Caco-2 (cell line): ENCODE results near the gene PLBD2. TPM values are rescaled to one million over a fixed set of nuclear protein-coding genes. Genes with fewer than 3 reads are reported as not detected.

Experiments used
- BruUV-seq: library from RNA; stranded (reverse); fragments of 400-500 nt; replicated peaks from 2 replicates; lab custom pipeline; 2021; lab: Mats Ljungman, UMichigan
- CTCF ChIA-PET: fragments of 300-600 bp; sonication (Branson Sonifier 250); formaldehyde crosslinking; loops from one replicate; lab custom pipeline; 2022; ENCODE audit warnings: antibody characterized with exemption; lab: Charles Lee
- POLR2A ChIA-PET: fragments of 300-600 bp; sonication (Branson Sonifier 250); formaldehyde crosslinking; loops from one replicate; lab custom pipeline; 2022; ENCODE audit warnings: antibody characterized with exemption; lab: Charles Lee
- DNase-seq, 2 experiments: peaks; one replicate each; pipeline versions ENCODE4 v3.0.0 to v3.0.0-alpha.2; 2020 to 2022
- H3K27me3 ChIP-seq: replicated peaks from 2 replicates; pipeline ENCODE4 v1.6.0; 2011; ENCODE audit warnings: low read length; ENCODE audit not compliant: control insufficient read depth, insufficient read depth
- H3K36me3 ChIP-seq: 2 replicates; pipeline ENCODE4 v1.5.1; 2011; ENCODE audit warnings: low read length; ENCODE audit not compliant: control insufficient read depth, insufficient read depth
- H3K4me1 ChIP-seq: fragments of 250-450 bp; sonication (Bioruptor Pico); 2 replicates; pipeline ENCODE4 v1.5.1; 2020; ENCODE audit warnings: mild to moderate bottlenecking
- H3K4me3 ChIP-seq: 2 replicates; pipeline ENCODE4 v1.5.1; 2011; ENCODE audit warnings: low read depth, mild to moderate bottlenecking, control low read depth, low read length
- H3K9me3 ChIP-seq: fragments of 250-450 bp; sonication (Bioruptor Pico); 2 replicates; pipeline ENCODE4 v1.5.1; 2020; ENCODE audit warnings: mild to moderate bottlenecking, moderate library complexity
- H3K27ac Mint-ChIP-seq: one replicate; pipeline ENCODE4 v1.8.0; 2022; ENCODE audit warnings: mixed read lengths; ENCODE audit not compliant: unreplicated experiment
- H3K27me3 Mint-ChIP-seq: one replicate; pipeline ENCODE4 v1.8.0; 2022; ENCODE audit warnings: mixed read lengths; ENCODE audit not compliant: insufficient read depth, unreplicated experiment
- H3K36me3 Mint-ChIP-seq: one replicate; pipeline ENCODE4 v1.8.0; 2022; ENCODE audit warnings: mild to moderate bottlenecking, mixed read lengths; ENCODE audit not compliant: insufficient read depth, unreplicated experiment
- H3K4me1 Mint-ChIP-seq: one replicate; pipeline ENCODE4 v1.8.0; 2022; ENCODE audit warnings: low read depth, mixed read lengths; ENCODE audit not compliant: unreplicated experiment
- H3K4me3 Mint-ChIP-seq: one replicate; pipeline ENCODE4 v1.8.0; 2022; ENCODE audit warnings: mild to moderate bottlenecking, moderate library complexity, mixed read lengths; ENCODE audit not compliant: unreplicated experiment
- H3K9me3 Mint-ChIP-seq: one replicate; pipeline ENCODE4 v1.8.0; 2022; ENCODE audit warnings: mixed read lengths; ENCODE audit not compliant: unreplicated experiment
- intact Hi-C: fragments of 100-400 bp; cut with micrococcal nuclease; formaldehyde crosslinking; loops from one replicate; pipeline ENCODE4 v1.10.0; 2022; ENCODE audit not compliant: unreplicated experiment
- total RNA-seq: library from RNA; stranded (reverse); gene quantifications from 2 replicates; pipeline ENCODE4 v1.2.3, GENCODE V29; 2022
- TF ChIP-seq, protein P1 (sequence below), 2 experiments: fragments of 200-600 bp in 1 of 2; IDR thresholded peaks; 1 replicate in 1 of 2; 2 replicates in 1 of 2; pipeline versions ENCODE4 v1.5.1 to v1.8.0; 2011 to 2022; ENCODE audit warnings: antibody characterized with exemption in 1 of 2, control low read depth in 1 of 2, inconsistent platforms in 1 of 2, low read depth in 1 of 2, low read length in 1 of 2, mild to moderate bottlenecking in 1 of 2, moderate library complexity in 1 of 2; ENCODE audit not compliant: insufficient read depth in 1 of 2, severe bottlenecking in 1 of 2, unreplicated experiment in 1 of 2

Gene PLBD2
- total RNA-seq, 1 experiment from 2014 or later = 43.1 TPM

DNA sequence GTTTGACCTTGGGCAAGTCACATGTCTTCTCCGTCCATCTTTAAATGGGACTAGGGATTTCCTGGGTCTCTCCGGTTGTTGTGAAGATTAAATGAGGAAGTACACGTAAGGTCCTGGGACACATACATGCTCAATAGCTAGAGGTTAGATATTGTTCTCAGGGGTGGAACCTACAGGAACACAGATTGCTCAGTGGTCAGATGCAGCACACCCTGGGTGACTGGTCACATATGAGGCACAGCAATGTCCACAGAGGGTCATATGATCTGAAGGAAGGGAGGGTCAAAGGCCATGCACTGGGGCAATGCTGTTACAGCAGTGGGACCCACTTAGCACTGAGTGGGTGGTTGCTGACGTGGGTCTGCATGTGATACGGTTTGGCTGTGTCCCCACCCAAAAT is 12.0 kb upstream of the PLBD2 start:
- H3K36me3 ChIP-seq = no peaks in the 10 kb centered on the region
- BruUV-seq = no TSS peak
- CTCF ChIA-PET = no interaction called here
- no peaks in the 10 kb centered on the region for H3K9me3 Mint-ChIP-seq
- H3K4me3 Mint-ChIP-seq = no peak overlapping the region
- H3K4me1 Mint-ChIP-seq = no peaks in the 10 kb centered on the region
- no peaks in the 10 kb centered on the region for H3K9me3 ChIP-seq
- TF ChIP-seq, protein P1, sequence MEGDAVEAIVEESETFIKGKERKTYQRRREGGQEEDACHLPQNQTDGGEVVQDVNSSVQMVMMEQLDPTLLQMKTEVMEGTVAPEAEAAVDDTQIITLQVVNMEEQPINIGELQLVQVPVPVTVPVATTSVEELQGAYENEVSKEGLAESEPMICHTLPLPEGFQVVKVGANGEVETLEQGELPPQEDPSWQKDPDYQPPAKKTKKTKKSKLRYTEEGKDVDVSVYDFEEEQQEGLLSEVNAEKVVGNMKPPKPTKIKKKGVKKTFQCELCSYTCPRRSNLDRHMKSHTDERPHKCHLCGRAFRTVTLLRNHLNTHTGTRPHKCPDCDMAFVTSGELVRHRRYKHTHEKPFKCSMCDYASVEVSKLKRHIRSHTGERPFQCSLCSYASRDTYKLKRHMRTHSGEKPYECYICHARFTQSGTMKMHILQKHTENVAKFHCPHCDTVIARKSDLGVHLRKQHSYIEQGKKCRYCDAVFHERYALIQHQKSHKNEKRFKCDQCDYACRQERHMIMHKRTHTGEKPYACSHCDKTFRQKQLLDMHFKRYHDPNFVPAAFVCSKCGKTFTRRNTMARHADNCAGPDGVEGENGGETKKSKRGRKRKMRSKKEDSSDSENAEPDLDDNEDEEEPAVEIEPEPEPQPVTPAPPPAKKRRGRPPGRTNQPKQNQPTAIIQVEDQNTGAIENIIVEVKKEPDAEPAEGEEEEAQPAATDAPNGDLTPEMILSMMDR (IDR thresholded peaks at IDR 0.05; ENCODE audit: insufficient read depth in 1 of 2, low read depth in 1 of 2, low read length in 1 of 2, severe bottlenecking in 1 of 2, unreplicated experiment in 1 of 2) = no peak
- no peaks in the 10 kb centered on the region for H3K36me3 Mint-ChIP-seq
- H3K27me3 ChIP-seq = no peaks in the 10 kb centered on the region
- no peaks in the 10 kb centered on the region for H3K4me1 ChIP-seq
- DNase-seq = no peak
- intact Hi-C loops = no loop called here
- POLR2A ChIA-PET = no interaction called here
- no peak overlapping the region for H3K4me3 ChIP-seq
- no peak overlapping the region for H3K27ac Mint-ChIP-seq
- H3K27me3 Mint-ChIP-seq = no peaks in the 10 kb centered on the region

DNA sequence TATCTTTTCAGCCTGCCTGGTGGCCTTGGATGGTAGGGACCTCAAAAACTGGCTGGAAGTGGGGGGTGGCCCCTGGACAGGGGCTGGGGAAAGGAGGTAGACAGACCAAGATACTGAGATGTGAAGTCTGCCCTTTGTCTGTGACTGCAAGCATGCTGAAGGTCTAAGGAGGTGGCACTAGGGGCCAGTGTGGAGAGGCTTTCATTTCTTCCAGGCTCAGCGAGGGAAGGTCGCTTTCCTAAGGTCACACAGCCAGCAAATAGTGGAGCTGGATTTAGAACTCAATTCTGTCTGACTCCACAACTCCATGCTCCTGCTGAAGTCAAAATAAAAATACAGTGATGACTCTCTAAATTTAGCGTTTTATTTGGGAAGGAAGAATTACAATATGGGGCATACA is 11.3 kb upstream of the PLBD2 start:
- H3K36me3 ChIP-seq = no peaks in the 10 kb centered on the region
- TF ChIP-seq, protein P1 (IDR thresholded peaks at IDR 0.05; ENCODE audit: insufficient read depth in 1 of 2, low read depth in 1 of 2, low read length in 1 of 2, severe bottlenecking in 1 of 2, unreplicated experiment in 1 of 2) = no peak
- no peak overlapping the region for H3K4me3 ChIP-seq
- CTCF ChIA-PET = interaction anchor here (0.6 kb wide), 1 partner anchor 12 kb away, joined by 4 read pairs; the partner anchor contains the start of gene SLC8B1
- no peaks in the 10 kb centered on the region for H3K27me3 Mint-ChIP-seq
- POLR2A ChIA-PET = no interaction called here
- no peaks in the 10 kb centered on the region for H3K9me3 Mint-ChIP-seq
- BruUV-seq = no TSS peak
- intact Hi-C loops = no loop called here
- H3K4me3 Mint-ChIP-seq = no peak overlapping the region
- no peaks in the 10 kb centered on the region for H3K4me1 ChIP-seq
- H3K4me1 Mint-ChIP-seq = no peaks in the 10 kb centered on the region
- no peak for DNase-seq
- H3K36me3 Mint-ChIP-seq = no peaks in the 10 kb centered on the region
- no peaks in the 10 kb centered on the region for H3K9me3 ChIP-seq
- no peak overlapping the region for H3K27ac Mint-ChIP-seq
- H3K27me3 ChIP-seq = no peaks in the 10 kb centered on the region

DNA sequence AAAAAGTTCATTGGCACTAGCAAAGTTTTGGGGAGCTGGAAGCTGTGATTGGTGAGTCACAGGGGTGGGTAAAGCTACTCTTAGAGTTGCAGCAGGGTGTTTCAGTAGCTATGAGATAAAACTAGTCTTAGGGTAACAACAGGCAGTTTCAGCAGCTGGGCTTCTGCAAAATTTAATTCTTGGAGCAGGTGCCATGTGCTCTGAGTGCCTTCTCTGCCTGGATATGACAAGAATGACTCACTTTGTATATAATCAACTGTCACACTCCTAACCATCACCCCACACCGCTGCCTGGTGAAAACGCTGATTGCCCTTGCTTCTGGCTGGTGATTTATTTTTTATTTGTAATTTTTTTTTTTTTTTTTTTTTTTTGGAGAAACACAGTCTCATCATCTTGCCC is 10.5 kb upstream of the PLBD2 start:
- peaks cover 3% of the 10 kb centered on the region for H3K27me3 Mint-ChIP-seq
- intact Hi-C loops = no loop called here
- Histone ChIP-seq H3K4me3 (no peak overlapping the region), H3K36me3 (no peaks in the 10 kb centered on the region), H3K4me1 (no peaks in the 10 kb centered on the region), H3K27me3 (no peaks in the 10 kb centered on the region), H3K9me3 (no peaks in the 10 kb centered on the region)
- H3K4me3 Mint-ChIP-seq = no peak overlapping the region
- H3K27ac Mint-ChIP-seq = no peak overlapping the region
- no peak for DNase-seq
- no peaks in the 10 kb centered on the region for H3K9me3 Mint-ChIP-seq
- H3K4me1 Mint-ChIP-seq = no peaks in the 10 kb centered on the region
- POLR2A ChIA-PET = no interaction called here
- no peaks in the 10 kb centered on the region for H3K36me3 Mint-ChIP-seq
- BruUV-seq = no TSS peak
- CTCF ChIA-PET = interaction anchor here (0.6 kb wide), 1 partner anchor 13 kb away, joined by 4 read pairs; the partner anchor contains the start of gene SLC8B1
- TF ChIP-seq, protein P1 (IDR thresholded peaks at IDR 0.05; ENCODE audit: insufficient read depth in 1 of 2, low read depth in 1 of 2, low read length in 1 of 2, severe bottlenecking in 1 of 2, unreplicated experiment in 1 of 2) = no peak
